ENCODE data around the gene FABP6.
"Not testable (repeated sequence)": the region's sequence is repeated elsewhere in the genome, so short reads cannot be mapped to it uniquely, and the experiment has no call there.

The FABP6 gene

DNA sequence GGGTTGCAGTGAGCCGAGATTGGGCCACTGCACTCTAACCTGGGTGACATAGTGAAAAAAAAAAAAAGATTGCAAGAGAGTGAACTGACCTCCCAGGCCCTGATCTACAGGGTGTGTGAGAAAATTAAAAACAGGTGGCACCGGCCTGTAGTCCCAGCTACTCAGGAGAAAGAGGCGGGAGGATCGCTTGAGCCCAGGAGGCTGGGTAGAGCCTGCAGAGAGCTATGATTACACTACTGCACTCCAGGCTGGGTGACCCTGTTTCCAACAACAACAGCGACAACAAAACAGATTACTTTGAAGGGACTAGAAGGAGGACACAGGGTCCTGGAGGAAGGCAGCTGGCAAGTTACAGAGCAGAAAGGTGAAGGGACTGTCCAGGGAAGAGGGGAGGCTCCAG is 42.2 kb upstream of the FABP6 start:
- CTCF ChIA-PET, result interaction anchor here (1.6 kb wide), 1 partner anchor 12 kb away, joined by 5 read pairs; no protein-coding TSS in a partner anchor
- DNase-seq (ENCODE audit: low spot score), result no peak
- POLR2A ChIA-PET (ENCODE audit: low non-redundant PET), result no interaction called here
- TF ChIP-seq, protein P1, sequence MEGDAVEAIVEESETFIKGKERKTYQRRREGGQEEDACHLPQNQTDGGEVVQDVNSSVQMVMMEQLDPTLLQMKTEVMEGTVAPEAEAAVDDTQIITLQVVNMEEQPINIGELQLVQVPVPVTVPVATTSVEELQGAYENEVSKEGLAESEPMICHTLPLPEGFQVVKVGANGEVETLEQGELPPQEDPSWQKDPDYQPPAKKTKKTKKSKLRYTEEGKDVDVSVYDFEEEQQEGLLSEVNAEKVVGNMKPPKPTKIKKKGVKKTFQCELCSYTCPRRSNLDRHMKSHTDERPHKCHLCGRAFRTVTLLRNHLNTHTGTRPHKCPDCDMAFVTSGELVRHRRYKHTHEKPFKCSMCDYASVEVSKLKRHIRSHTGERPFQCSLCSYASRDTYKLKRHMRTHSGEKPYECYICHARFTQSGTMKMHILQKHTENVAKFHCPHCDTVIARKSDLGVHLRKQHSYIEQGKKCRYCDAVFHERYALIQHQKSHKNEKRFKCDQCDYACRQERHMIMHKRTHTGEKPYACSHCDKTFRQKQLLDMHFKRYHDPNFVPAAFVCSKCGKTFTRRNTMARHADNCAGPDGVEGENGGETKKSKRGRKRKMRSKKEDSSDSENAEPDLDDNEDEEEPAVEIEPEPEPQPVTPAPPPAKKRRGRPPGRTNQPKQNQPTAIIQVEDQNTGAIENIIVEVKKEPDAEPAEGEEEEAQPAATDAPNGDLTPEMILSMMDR (conservative IDR thresholded peaks at IDR 0.05; ENCODE audit: low read depth), result no peak
- peak overlapping the region; percentile 74; the same call in 1 of the 2 replicates for H3K27ac ChIP-seq

DNA sequence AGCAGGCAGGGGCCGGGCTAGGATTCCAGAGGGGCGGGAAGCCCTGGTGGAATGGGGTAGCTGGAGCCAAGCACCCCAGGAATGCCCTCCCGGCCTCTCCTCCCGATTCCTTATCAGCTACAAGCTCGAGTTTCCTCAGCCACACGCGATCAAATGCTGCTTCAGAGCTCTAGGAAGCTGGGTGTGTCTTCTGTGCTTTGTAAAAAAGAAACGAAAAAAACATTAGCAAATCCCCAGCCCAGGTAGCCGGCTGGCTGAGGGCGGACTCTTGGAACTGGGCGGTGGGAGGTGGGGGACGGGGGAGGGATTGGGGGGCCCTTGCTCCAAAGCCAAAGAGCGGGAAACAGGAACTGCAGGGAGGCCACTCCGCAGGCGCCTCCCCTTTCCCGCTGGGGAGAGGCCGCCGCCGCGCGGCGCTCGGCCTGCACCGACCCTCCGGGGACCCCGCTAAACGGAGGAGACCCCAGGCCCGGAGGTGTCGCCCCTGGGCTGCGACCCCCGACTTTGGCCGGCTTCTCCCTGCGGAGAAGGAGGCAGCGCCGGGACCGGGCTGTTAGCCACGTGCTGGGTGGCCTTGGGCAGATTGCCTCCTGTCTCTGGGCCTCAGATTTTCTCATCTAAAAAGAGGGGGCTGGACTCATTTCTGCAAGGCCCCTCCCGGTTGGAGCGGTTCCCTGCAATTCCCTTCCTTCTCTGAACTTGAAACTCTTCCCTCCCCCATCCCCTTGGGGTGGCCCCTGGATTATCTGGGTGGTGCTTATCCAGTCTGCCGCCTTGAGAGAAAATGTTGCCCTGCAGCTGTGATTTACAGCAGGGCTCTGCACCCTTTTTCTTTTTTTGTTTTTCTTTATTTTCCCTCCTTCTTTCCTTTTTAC is 40.9 kb upstream of the FABP6 start:
- TF ChIP-seq, protein P1 (conservative IDR thresholded peaks at IDR 0.05; ENCODE audit: low read depth), result no peak
- peak; percentile 41 for DNase-seq (ENCODE audit: low spot score)
- POLR2A ChIA-PET (ENCODE audit: low non-redundant PET), result no interaction called here
- peak overlapping the region; percentile 74 for H3K27ac ChIP-seq
- CTCF ChIA-PET, result interaction anchor here (0.5 to 1.6 kb wide), 4 partner anchors 10 to 272 kb away, joined by 3 to 5 read pairs (median 4); partner anchors contain the start of gene ADRA1B

DNA sequence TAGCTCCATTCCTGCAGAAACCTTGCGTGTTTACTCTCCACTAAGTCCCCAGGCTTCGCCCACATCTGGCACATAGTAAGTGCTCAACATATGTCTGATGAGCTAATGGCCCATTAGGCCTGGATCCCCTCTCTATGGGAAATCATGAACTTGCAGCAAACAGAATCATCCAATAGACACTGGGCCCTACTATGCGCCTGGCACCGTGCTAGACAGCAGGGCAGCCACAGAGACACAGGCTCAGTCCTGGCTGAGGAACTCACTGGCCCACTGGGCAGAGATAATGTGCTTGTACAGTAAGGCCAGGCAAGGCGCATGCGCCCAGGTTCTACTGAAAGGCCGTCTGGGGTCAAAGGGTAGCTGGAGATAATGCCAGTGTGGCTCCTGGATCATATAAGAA is 36.9 kb upstream of the FABP6 start:
- no peak for DNase-seq (ENCODE audit: low spot score)
- CTCF ChIA-PET, result interaction anchor here (0.6 to 2.9 kb wide), 2 partner anchors 40 to 153 kb away, joined by 4 to 7 read pairs; no protein-coding TSS in a partner anchor
- H3K27ac ChIP-seq, result no peak overlapping the region
- TF ChIP-seq, protein P1 (conservative IDR thresholded peaks at IDR 0.05; ENCODE audit: low read depth), result no peak
- POLR2A ChIA-PET (ENCODE audit: low non-redundant PET), result no interaction called here

DNA sequence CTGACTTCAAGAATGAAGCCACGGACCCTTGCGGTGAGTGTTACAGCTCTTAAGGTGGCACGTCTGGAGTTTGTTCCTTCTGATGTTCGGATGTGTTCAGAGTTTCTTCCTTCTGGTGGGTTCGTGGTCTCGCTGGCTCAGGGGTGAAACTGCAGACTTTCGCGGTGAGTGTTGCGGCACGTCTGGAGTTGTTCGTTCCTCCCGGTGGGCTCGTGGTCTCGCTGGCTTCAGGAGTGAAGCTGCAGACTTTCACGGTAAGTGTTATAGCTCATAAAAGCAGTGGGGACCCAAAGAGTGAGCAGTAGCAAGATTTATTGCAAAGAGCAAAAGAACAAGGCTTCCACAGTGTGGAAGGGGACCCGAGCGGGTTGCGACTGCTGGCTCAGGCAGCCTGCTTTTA is 36.2 kb upstream of the FABP6 start:
- CTCF ChIA-PET, result interaction anchor here (2.9 kb wide), 1 partner anchor 152 kb away, joined by 7 read pairs; no protein-coding TSS in a partner anchor
- POLR2A ChIA-PET (ENCODE audit: low non-redundant PET); DNase-seq (ENCODE audit: low spot score); H3K27ac ChIP-seq: not testable (repeated sequence)

DNA sequence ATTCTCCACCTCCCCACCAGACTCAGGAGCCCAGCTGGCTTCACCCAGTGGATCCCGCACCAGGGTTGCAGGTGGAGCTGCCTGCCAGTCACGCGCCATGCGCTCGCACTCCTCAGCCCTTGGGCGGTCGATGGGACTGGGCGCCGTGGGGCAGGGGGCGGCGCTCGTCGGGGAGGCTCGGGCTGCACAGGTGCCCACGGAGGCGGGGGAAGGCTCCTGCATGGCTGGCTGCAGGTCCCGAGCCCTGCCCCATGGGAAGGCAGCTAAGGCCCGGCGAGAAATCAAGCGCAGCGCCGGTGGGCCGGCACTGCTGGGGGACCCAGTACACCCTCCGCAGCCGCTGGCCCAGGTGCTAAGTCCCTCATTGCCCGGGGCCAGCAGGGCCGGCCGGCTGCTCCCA is 35.5 kb upstream of the FABP6 start:
- POLR2A ChIA-PET (ENCODE audit: low non-redundant PET); DNase-seq (ENCODE audit: low spot score); H3K27ac ChIP-seq: not testable (repeated sequence)
- CTCF ChIA-PET, result interaction anchor here (2.9 kb wide), 1 partner anchor 152 kb away, joined by 7 read pairs; no protein-coding TSS in a partner anchor

DNA sequence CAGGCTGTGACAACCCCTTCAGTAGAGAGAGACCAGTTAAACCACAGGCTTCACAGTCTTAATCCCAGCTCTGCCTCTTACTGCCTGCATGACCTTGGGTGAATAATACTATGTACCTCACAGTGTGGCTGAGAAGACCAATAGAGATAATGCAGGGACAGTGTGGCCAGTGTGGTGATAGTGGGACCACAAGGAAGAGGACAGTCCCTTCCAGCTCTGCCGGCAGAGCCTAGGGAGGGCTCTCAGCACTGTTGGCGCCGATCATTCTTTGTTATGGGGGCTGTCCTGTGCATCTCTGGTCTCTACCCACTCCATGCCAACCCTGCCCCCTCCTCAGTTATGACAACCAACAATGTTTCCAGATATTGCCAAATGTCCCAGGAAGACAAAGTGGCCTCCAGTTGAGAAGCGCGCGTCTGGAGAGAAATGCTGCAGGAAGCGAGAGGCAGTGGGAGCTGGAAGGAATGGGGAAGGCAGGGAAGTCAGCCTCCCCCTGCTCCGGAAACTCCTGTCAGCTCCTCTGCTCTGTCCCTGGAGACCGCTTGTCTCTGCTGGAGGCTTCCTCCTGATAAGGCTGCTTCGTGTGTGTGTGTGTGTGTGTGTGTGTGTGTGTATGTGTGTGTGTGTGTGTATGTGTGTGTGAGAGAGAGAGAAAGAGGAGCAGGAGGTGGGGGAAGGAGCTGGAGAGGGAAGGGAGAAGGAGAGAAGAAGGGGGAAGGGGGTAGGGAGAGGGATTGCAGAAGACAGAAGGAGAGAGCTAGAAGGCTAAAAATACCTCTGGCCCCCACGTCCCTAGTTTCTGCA is 31.8 kb upstream of the FABP6 start:
- ChIA-PET POLR2A (ENCODE audit: low non-redundant PET) (interaction anchor here (0.6 kb wide), 1 partner anchor 423 kb away, joined by 3 read pairs; no protein-coding TSS in a partner anchor), CTCF (interaction anchor here (0.6 to 2.3 kb wide), 5 partner anchors 114 to 194 kb away, joined by 3 to 13 read pairs (median 5); partner anchors contain the start of gene CCNJL)

More for the DNA sequence above, 31.8 kb upstream of the FABP6 start:
- DNase-seq (ENCODE audit: low spot score), result no peak
- TF ChIP-seq, protein P1 (conservative IDR thresholded peaks at IDR 0.05; ENCODE audit: low read depth), result no peak
- no peak overlapping the region for H3K27ac ChIP-seq

Measured in RWPE1 (cell line).